Uterus (tissue), 2 donors: ENCODE data around the gene ATP7A.

Experiments used
- POLR2A ChIP-seq, 2 donors: fragments of 450-650 bp; IDR thresholded peaks; one replicate each; pipeline ENCODE4 v1.6.1; 2016; ENCODE audit warnings: antibody characterized with exemption in 2 of 2, mild to moderate bottlenecking in 1 of 2, moderate library complexity in 1 of 2
- TF ChIP-seq, protein P1 (sequence below), 4 experiments: fragments of 200-600 bp in 2 of 4; fragments of 450-650 bp in 2 of 4; sonication (generic) in 2 of 4; IDR thresholded peaks; one replicate each; pipeline ENCODE4 v1.5.1; 2016 to 2019; ENCODE audit warnings: antibody characterized with exemption in 4 of 4, mild to moderate bottlenecking in 2 of 4, moderate library complexity in 1 of 4

DNA sequence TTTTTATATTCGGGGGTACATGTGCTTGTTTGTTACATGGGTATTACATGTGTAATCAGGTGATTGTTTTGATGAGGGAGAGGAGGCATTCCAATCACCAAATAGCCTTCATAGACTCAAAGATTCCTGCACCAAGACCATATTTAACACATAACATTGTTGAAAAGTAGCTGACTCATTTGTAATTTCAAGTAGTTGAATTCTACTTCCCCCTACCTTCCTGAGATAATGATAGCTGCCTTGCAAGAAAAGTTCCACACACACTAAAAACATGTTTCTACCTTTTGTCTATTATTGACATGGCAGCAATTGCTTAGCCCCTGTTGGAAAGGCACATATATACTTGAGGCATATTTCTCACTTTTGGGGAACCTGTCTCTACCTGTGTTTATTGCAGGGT, 42.8 kb downstream of the ATP7A start:
- TF ChIP-seq, protein P1, sequence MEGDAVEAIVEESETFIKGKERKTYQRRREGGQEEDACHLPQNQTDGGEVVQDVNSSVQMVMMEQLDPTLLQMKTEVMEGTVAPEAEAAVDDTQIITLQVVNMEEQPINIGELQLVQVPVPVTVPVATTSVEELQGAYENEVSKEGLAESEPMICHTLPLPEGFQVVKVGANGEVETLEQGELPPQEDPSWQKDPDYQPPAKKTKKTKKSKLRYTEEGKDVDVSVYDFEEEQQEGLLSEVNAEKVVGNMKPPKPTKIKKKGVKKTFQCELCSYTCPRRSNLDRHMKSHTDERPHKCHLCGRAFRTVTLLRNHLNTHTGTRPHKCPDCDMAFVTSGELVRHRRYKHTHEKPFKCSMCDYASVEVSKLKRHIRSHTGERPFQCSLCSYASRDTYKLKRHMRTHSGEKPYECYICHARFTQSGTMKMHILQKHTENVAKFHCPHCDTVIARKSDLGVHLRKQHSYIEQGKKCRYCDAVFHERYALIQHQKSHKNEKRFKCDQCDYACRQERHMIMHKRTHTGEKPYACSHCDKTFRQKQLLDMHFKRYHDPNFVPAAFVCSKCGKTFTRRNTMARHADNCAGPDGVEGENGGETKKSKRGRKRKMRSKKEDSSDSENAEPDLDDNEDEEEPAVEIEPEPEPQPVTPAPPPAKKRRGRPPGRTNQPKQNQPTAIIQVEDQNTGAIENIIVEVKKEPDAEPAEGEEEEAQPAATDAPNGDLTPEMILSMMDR (IDR thresholded peaks at IDR 0.05) = no peak
- no peak for TF ChIP-seq POLR2A (IDR thresholded peaks at IDR 0.05)
